Stimulated activated CD4-positive, alpha-beta T cell treated with anti-CD3 and anti-CD28 coated beads, Interleukin-12 subunit alpha, Interleukin-12 subunit beta, amount 100 ng/mL, for 48 hours (primary cell): ENCODE data around the gene CYP3A5.

Experiments used
- DNase-seq, 3 donors: peaks; one replicate each; pipeline ENCODE4 v3.0.0-alpha.2; 2020; ENCODE audit warnings: low read depth in 2 of 3, low spot score in 1 of 3

The CYP3A5 gene

GRCh38 chr7:99616359-99617191, 63.2 kb downstream of the CYP3A5 start, which contains the start of gene ZSCAN25:
Gene ZSCAN25 (plus strand): TSS chr7:99616946. CDS start chr7:99619607, 2,661 bp downstream.
- DNase-seq: peak; percentile 81 to 85 (median 82)

- DNase-seq: no peak
Measured at GRCh38 chr7:99615989-99616358, 63.8 kb downstream of the CYP3A5 start.

- DNase-seq: no peak
Measured at GRCh38 chr7:99614495-99614894, 65.3 kb downstream of the CYP3A5 start.

GRCh38 chr7:99607548-99607947, 72.2 kb downstream of the CYP3A5 start:
- DNase-seq: no peak

- DNase-seq: no peak
Measured at GRCh38 chr7:99606531-99606930, 73.3 kb downstream of the CYP3A5 start.

GRCh38 chr7:99605527-99605926, 74.3 kb downstream of the CYP3A5 start:
- no peak for DNase-seq

GRCh38 chr7:99601656-99602310, 78.0 kb downstream of the CYP3A5 start:
- no peak for DNase-seq

GRCh38 chr7:99599836-99600235, 80.0 kb downstream of the CYP3A5 start:
- DNase-seq: no peak
